ENCODE results near the gene LRRC56. TPM values are rescaled to one million over a fixed set of nuclear protein-coding genes. Genes with fewer than 3 reads are reported as not detected.
A peak's percentile ranks its signal among the peaks of the same experiment; 100 is the strongest.

Gene LRRC56
- total RNA-seq, 2 donors from 2014 or later = 3.0 to 4.3 TPM

GRCh38 chr11:556662-557256 lies 19.4 kb downstream of the LRRC56 start:
- Mint-ChIP-seq H3K4me1 (peaks cover 6% of the 10 kb centered on the region), H3K4me3 (peak overlapping the region; percentile 54), H3K9me3 (no peaks in the 10 kb centered on the region), H3K27ac (no peak overlapping the region), H3K27me3 (ENCODE audit: insufficient read depth) (peaks cover 31% of the 10 kb centered on the region), H3K36me3 (ENCODE audit: low read depth) (peaks cover 5% of the 10 kb centered on the region)
- no peak overlapping the region for H3K9ac ChIP-seq (ENCODE audit: extremely low read depth, low read length, poor library complexity, severe bottlenecking)
- DNase-seq = no peak
- peaks cover 32% of the 10 kb centered on the region for H3K27me3 ChIP-seq (ENCODE audit: control insufficient read depth, insufficient read depth, low read length, poor library complexity, severe bottlenecking)
- H3K27ac ChIP-seq (ENCODE audit: low read depth, low read length) = no peak overlapping the region
- peaks cover 3% of the 10 kb centered on the region for H3K4me1 ChIP-seq (ENCODE audit: control insufficient read depth, insufficient read depth, low read length)
- TF ChIP-seq CTCF (conservative IDR thresholded peaks at IDR 0.05) = no peak
- peak overlapping the region; percentile 62 for H3K4me3 ChIP-seq (ENCODE audit: low read length)
- WGBS, 2 experiments (ENCODE audit: insufficient coverage in 1 of 2, insufficient read length in 1 of 2) = 86 to 88% methylated on average over 10 to 22 of the region's 22 CpGs
- H3K36me3 ChIP-seq (ENCODE audit: control insufficient read depth, insufficient read depth, low read length) = no peaks in the 10 kb centered on the region
- no peaks in the 10 kb centered on the region for H3K9me3 ChIP-seq (ENCODE audit: control insufficient read depth, low read length)

GRCh38 chr11:557328-558132 lies 20.2 kb downstream of the LRRC56 start:
- peaks cover 32% of the 10 kb centered on the region for H3K27me3 ChIP-seq (ENCODE audit: control insufficient read depth, insufficient read depth, low read length, poor library complexity, severe bottlenecking)
- Mint-ChIP-seq H3K36me3 (ENCODE audit: low read depth) (peaks cover 6% of the 10 kb centered on the region), H3K9me3 (no peaks in the 10 kb centered on the region), H3K4me1 (peaks cover 6% of the 10 kb centered on the region), H3K27me3 (ENCODE audit: insufficient read depth) (peaks cover 31% of the 10 kb centered on the region), H3K27ac (no peak overlapping the region), H3K4me3 (no peak overlapping the region)
- H3K4me1 ChIP-seq (ENCODE audit: control insufficient read depth, insufficient read depth, low read length) = peaks cover 9% of the 10 kb centered on the region
- TF ChIP-seq CTCF (conservative IDR thresholded peaks at IDR 0.05) = no peak
- no peak overlapping the region for H3K9ac ChIP-seq (ENCODE audit: extremely low read depth, low read length, poor library complexity, severe bottlenecking)
- no peak for DNase-seq
- H3K36me3 ChIP-seq (ENCODE audit: control insufficient read depth, insufficient read depth, low read length) = peaks cover 4% of the 10 kb centered on the region
- H3K9me3 ChIP-seq (ENCODE audit: control insufficient read depth, low read length) = no peaks in the 10 kb centered on the region
- WGBS, 2 experiments (ENCODE audit: insufficient coverage in 1 of 2, insufficient read length in 1 of 2) = 87% methylated on average over 12 to 24 of the region's 24 CpGs
- H3K27ac ChIP-seq (ENCODE audit: low read depth, low read length) = no peak overlapping the region
- H3K4me3 ChIP-seq (ENCODE audit: low read length) = no peak overlapping the region

GRCh38 chr11:558503-558902 lies 21.2 kb downstream of the LRRC56 start:
- TF ChIP-seq CTCF (conservative IDR thresholded peaks at IDR 0.05) = no peak

More at GRCh38 chr11:558503-558902, 21.2 kb downstream of the LRRC56 start:
- Mint-ChIP-seq H3K36me3 (ENCODE audit: low read depth) (peaks cover 8% of the 10 kb centered on the region), H3K27ac (no peak overlapping the region), H3K9me3 (no peaks in the 10 kb centered on the region), H3K27me3 (ENCODE audit: insufficient read depth) (peaks cover 31% of the 10 kb centered on the region), H3K4me1 (peaks cover 6% of the 10 kb centered on the region), H3K4me3 (no peak overlapping the region)
- H3K27ac ChIP-seq (ENCODE audit: low read depth, low read length) = no peak overlapping the region
- peaks cover 9% of the 10 kb centered on the region for H3K4me1 ChIP-seq (ENCODE audit: control insufficient read depth, insufficient read depth, low read length)
- no peak overlapping the region for H3K9ac ChIP-seq (ENCODE audit: extremely low read depth, low read length, poor library complexity, severe bottlenecking)
- no peak for DNase-seq
- WGBS, 2 experiments (ENCODE audit: insufficient coverage in 1 of 2, insufficient read length in 1 of 2) = 89 to 90% methylated on average over 9 to 20 of the region's 20 CpGs
- peaks cover 32% of the 10 kb centered on the region for H3K27me3 ChIP-seq (ENCODE audit: control insufficient read depth, insufficient read depth, low read length, poor library complexity, severe bottlenecking)
- H3K9me3 ChIP-seq (ENCODE audit: control insufficient read depth, low read length) = no peaks in the 10 kb centered on the region
- H3K4me3 ChIP-seq (ENCODE audit: low read length) = no peak overlapping the region
- peaks cover 8% of the 10 kb centered on the region for H3K36me3 ChIP-seq (ENCODE audit: control insufficient read depth, insufficient read depth, low read length)
